Astrocyte (in vitro differentiated cells and primary cell): Measurements from ENCODE around the gene POU6F2.

Experiments used
- CTCF ChIP-seq: IDR thresholded peaks from 2 replicates; pipeline ENCODE4 v1.5.1; 2011; ENCODE audit warnings: low read depth, mild to moderate bottlenecking, inconsistent platforms, low read length, moderate library complexity; ENCODE audit not compliant: insufficient read depth
- EZH2 ChIP-seq: IDR thresholded peaks from 2 replicates; pipeline ENCODE4 v1.6.1; 2012; ENCODE audit warnings: mild to moderate bottlenecking, low read length, inconsistent platforms; ENCODE audit not compliant: insufficient read depth

DNA sequence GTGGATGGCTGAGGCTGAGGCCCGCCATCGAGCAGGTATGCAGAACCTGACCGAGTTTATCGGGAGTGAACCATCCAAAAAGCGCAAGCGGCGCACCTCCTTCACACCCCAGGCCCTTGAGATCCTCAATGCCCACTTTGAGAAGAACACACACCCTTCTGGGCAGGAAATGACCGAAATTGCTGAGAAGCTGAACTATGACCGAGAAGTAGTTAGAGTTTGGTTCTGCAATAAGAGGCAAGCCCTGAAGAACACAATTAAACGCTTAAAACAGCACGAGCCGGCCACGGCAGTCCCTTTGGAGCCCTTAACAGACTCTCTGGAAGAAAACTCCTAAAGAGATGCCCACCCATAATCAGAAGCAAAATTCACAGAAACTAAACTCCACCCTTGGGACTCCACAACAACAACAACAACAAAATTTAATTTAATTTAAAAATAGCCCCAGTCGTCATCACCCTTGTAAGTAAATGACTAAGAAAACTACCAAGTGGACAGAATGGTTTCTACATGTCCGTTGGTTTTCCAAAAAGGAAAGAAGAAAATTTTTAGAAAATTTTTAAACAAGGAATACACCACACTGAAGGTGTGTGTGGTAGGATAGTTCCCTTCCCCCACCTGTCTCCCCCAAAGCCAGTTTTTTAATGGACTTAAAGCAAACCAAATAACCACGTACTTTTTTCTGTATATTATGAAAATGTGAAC is 486.8 kb downstream of the POU6F2 start:
- no peak for TF ChIP-seq CTCF
- TF ChIP-seq EZH2 = no peak
